ENCODE measurements around the gene PAX9.

PAX9 gene

GRCh38 chr14:36666416-36667206, 5.0 kb downstream of the PAX9 start:
- no peaks in the 10 kb centered on the region for H3K27me3 ChIP-seq (ENCODE audit: low read length)
- TF ChIP-seq EZH2phosphoT487 (conservative IDR thresholded peaks at IDR 0.05; ENCODE audit: low read length) (no peak), CTCF (IDR thresholded peaks at IDR 0.05; ENCODE audit: insufficient read depth, low read length, poor library complexity, severe bottlenecking) (no peak)
- H3F3A ChIP-seq (ENCODE audit: insufficient read depth) = no peaks in the 10 kb centered on the region
- H2AFZ ChIP-seq (ENCODE audit: low read depth, low read length, severe bottlenecking) = no peak overlapping the region
- H3K36me3 ChIP-seq (ENCODE audit: low read length) = no peaks in the 10 kb centered on the region
- no peaks in the 10 kb centered on the region for H3K9me2 ChIP-seq (replicated peaks; ENCODE audit: insufficient read depth, low read length)
- H3K4me2 ChIP-seq (ENCODE audit: low read depth, low read length, poor library complexity, severe bottlenecking) = no peak overlapping the region
- no peak overlapping the region for H3K27ac ChIP-seq (ENCODE audit: low read depth, low read length)
- no peaks in the 10 kb centered on the region for H4K20me1 ChIP-seq (ENCODE audit: low read depth, low read length)
- no peak overlapping the region for H3K4me3 ChIP-seq (ENCODE audit: insufficient read depth, low read length, poor library complexity, severe bottlenecking)
- no peaks in the 10 kb centered on the region for H3K9me3 ChIP-seq (ENCODE audit: insufficient read depth, low read length)
- H3K9ac ChIP-seq (ENCODE audit: low read length) = no peak overlapping the region
- H3K79me2 ChIP-seq (ENCODE audit: insufficient read depth, low read length) = no peaks in the 10 kb centered on the region

- Histone ChIP-seq H3K9me3 (ENCODE audit: insufficient read depth, low read length) (no peaks in the 10 kb centered on the region), H3K27ac (ENCODE audit: low read depth, low read length) (no peak overlapping the region), H4K20me1 (ENCODE audit: low read depth, low read length) (no peaks in the 10 kb centered on the region), H3K79me2 (ENCODE audit: insufficient read depth, low read length) (no peaks in the 10 kb centered on the region), H2AFZ (ENCODE audit: low read depth, low read length, severe bottlenecking) (no peak overlapping the region), H3K4me2 (ENCODE audit: low read depth, low read length, poor library complexity, severe bottlenecking) (no peak overlapping the region), H3K4me3 (ENCODE audit: insufficient read depth, low read length, poor library complexity, severe bottlenecking) (no peak overlapping the region), H3F3A (ENCODE audit: insufficient read depth) (no peaks in the 10 kb centered on the region), H3K9me2 (replicated peaks; ENCODE audit: insufficient read depth, low read length) (no peaks in the 10 kb centered on the region), H3K9ac (ENCODE audit: low read length) (no peak overlapping the region), H3K27me3 (ENCODE audit: low read length) (no peaks in the 10 kb centered on the region), H3K36me3 (ENCODE audit: low read length) (no peaks in the 10 kb centered on the region)
- TF ChIP-seq EZH2phosphoT487 (conservative IDR thresholded peaks at IDR 0.05; ENCODE audit: low read length) = no peak
- no peak for TF ChIP-seq CTCF (IDR thresholded peaks at IDR 0.05; ENCODE audit: insufficient read depth, low read length, poor library complexity, severe bottlenecking)
Observed at GRCh38 chr14:36667679-36668078, 6.0 kb downstream of the PAX9 start.

- H4K20me1 ChIP-seq (ENCODE audit: low read depth, low read length) = no peaks in the 10 kb centered on the region
- no peak overlapping the region for H3K9ac ChIP-seq (ENCODE audit: low read length)
- TF ChIP-seq EZH2phosphoT487 (conservative IDR thresholded peaks at IDR 0.05; ENCODE audit: low read length) = no peak
- TF ChIP-seq CTCF (IDR thresholded peaks at IDR 0.05; ENCODE audit: insufficient read depth, low read length, poor library complexity, severe bottlenecking) = no peak
- H3K27ac ChIP-seq (ENCODE audit: low read depth, low read length) = no peak overlapping the region
- H3K27me3 ChIP-seq (ENCODE audit: low read length) = no peaks in the 10 kb centered on the region
- no peaks in the 10 kb centered on the region for H3K9me3 ChIP-seq (ENCODE audit: insufficient read depth, low read length)
- no peaks in the 10 kb centered on the region for H3K9me2 ChIP-seq (replicated peaks; ENCODE audit: insufficient read depth, low read length)
- H3F3A ChIP-seq (ENCODE audit: insufficient read depth) = no peaks in the 10 kb centered on the region
- no peak overlapping the region for H2AFZ ChIP-seq (ENCODE audit: low read depth, low read length, severe bottlenecking)
- no peak overlapping the region for H3K4me2 ChIP-seq (ENCODE audit: low read depth, low read length, poor library complexity, severe bottlenecking)
- H3K4me3 ChIP-seq (ENCODE audit: insufficient read depth, low read length, poor library complexity, severe bottlenecking) = no peak overlapping the region
- no peaks in the 10 kb centered on the region for H3K79me2 ChIP-seq (ENCODE audit: insufficient read depth, low read length)
- no peaks in the 10 kb centered on the region for H3K36me3 ChIP-seq (ENCODE audit: low read length)
Observed at GRCh38 chr14:36671149-36671548, 9.5 kb downstream of the PAX9 start.

Measured in SU-DHL-6 (cell line).